Measurements from ENCODE around the gene CLSTN2. TPM values are rescaled to one million over a fixed set of nuclear protein-coding genes. Genes with fewer than 3 reads are reported as not detected.

The CLSTN2 gene
- total and polyA plus RNA-seq, 2 of the 8 experiments (the other 6 are each of a cell fraction or from before 2014, with no cell fraction given), result 0.39 to 0.52 TPM

GRCh38 chr3:140096037-140096436 lies 161.1 kb downstream of the CLSTN2 start:
- H3K27ac ChIP-seq (ENCODE audit: low read depth, low read length), result no peak overlapping the region
- 0 out of 2 replicates have a peak overlapping the region, but pooled peaks have one; percentile 2 for H2AFZ ChIP-seq (ENCODE audit: low read length)
- H3K36me3 ChIP-seq (ENCODE audit: control insufficient read depth in 2 of 4, insufficient read depth in 4 of 4, low read length in 3 of 4), result no peaks in the 10 kb centered on the region
- H3K4me1 ChIP-seq (replicated peaks in 1 of 4; ENCODE audit: control insufficient read depth in 3 of 4, insufficient read depth in 4 of 4, low read length in 3 of 4), result peaks cover 0 to 3% (median 1%) of the 10 kb centered on the region in 4 experiments; a peak in 3 of 7 replicates
- no peaks in the 10 kb centered on the region for H3K79me2 ChIP-seq (ENCODE audit: control insufficient read depth in 1 of 2, insufficient read depth in 2 of 2, low read length in 2 of 2)
- H3K4ac ChIP-seq (replicated peaks; ENCODE audit: insufficient read length, low read depth, low read length), result no peak overlapping the region
- no peaks in the 10 kb centered on the region for H3K79me1 ChIP-seq (ENCODE audit: low read depth, low read length)
- ChIA-PET CTCF (ENCODE audit: partially characterized antibody) (interaction anchor here (1.0 to 1.7 kb wide), 7 partner anchors 23 to 645 kb away, joined by 3 to 5 read pairs (median 3); no protein-coding TSS in a partner anchor), POLR2A (ENCODE audit: partially characterized antibody) (no interaction called here)
- no peak overlapping the region for H2BK5ac ChIP-seq (ENCODE audit: low read depth, low read length)
- 85% methylated on average over 3 of the region's 3 CpGs; no CpG with 5 or more reads in 1 of the 2 experiments for WGBS, 2 experiments (ENCODE audit: extremely low coverage in 1 of 2, insufficient coverage in 1 of 2, insufficient read length in 1 of 2, insufficient replicate concordance in 2 of 2, low coverage in 1 of 2, low lambda C conversion rate in 2 of 2, missing lambda C conversion rate in 1 of 2)
- no peak overlapping the region for H2BK20ac ChIP-seq (ENCODE audit: low read length)
- H2AK5ac ChIP-seq (ENCODE audit: low read depth, low read length), result no peak overlapping the region
- no peak overlapping the region for H3K9ac ChIP-seq (replicated peaks in 1 of 4; ENCODE audit: extremely low read depth in 1 of 4, low read depth in 3 of 4, low read length in 3 of 4)
- no peak overlapping the region for H2BK12ac ChIP-seq (ENCODE audit: low read depth, low read length)
- no peak for DNase-seq (ENCODE audit: low read depth in 1 of 2, low spot score in 2 of 2)
- no peaks in the 10 kb centered on the region for H4K20me1 ChIP-seq (replicated peaks in 1 of 2; ENCODE audit: control insufficient read depth in 1 of 2, insufficient read depth in 2 of 2, low read length in 2 of 2)
- H3K27me3 ChIP-seq (replicated peaks in 1 of 4; ENCODE audit: control insufficient read depth in 3 of 4, extremely low read depth in 1 of 4, insufficient read depth in 3 of 4, low read length in 3 of 4), result no peaks in the 10 kb centered on the region
- no peaks in the 10 kb centered on the region for H3K23me2 ChIP-seq (ENCODE audit: low read depth, low read length)
- H4K8ac ChIP-seq (ENCODE audit: extremely low read depth, insufficient read depth, low read length), result no peak overlapping the region
- no peak overlapping the region for H3K4me3 ChIP-seq (ENCODE audit: extremely low read depth in 1 of 4, insufficient read depth in 2 of 4, low read depth in 3 of 4, low read length in 4 of 4)
- FAIRE-seq, result no peak
- H3K14ac ChIP-seq (ENCODE audit: insufficient read length), result no peak overlapping the region
- H4K5ac ChIP-seq (ENCODE audit: insufficient read length, low read depth, low read length), result no peak overlapping the region
- no peaks in the 10 kb centered on the region for H3K9me3 ChIP-seq (ENCODE audit: insufficient read depth in 2 of 2, low read depth in 1 of 2, low read length in 1 of 2)
- no peak overlapping the region for H4K91ac ChIP-seq (replicated peaks; ENCODE audit: insufficient read length, low read length)
- H2BK120ac ChIP-seq (replicated peaks; ENCODE audit: low read depth, low read length), result no peak overlapping the region
- H2BK15ac ChIP-seq (ENCODE audit: low read length), result no peak overlapping the region
- H3K4me2 ChIP-seq (ENCODE audit: insufficient read depth in 1 of 2, low read depth in 2 of 2, low read length in 2 of 2), result no peak overlapping the region
- no peak overlapping the region for H3K23ac ChIP-seq (ENCODE audit: insufficient read length)
- no peak overlapping the region for H3K56ac ChIP-seq (replicated peaks; ENCODE audit: insufficient read length, low read depth, low read length)
- H3K18ac ChIP-seq (ENCODE audit: extremely low read depth, low read length), result no peak overlapping the region
- TF ChIP-seq CHD2 (IDR thresholded peaks at IDR 0.05; ENCODE audit: low read length) (no peak), BRCA1 (IDR thresholded peaks at IDR 0.05; ENCODE audit: low read depth, low read length) (no peak), RAD21 (IDR thresholded peaks at IDR 0.05 in 1 of 2, conservative IDR thresholded peaks at IDR 0.05 in 1 of 2; ENCODE audit: low read depth in 2 of 2, low read length in 2 of 2) (no peak), TBP (IDR thresholded peaks at IDR 0.05; ENCODE audit: low read depth, low read length) (no peak), SP1 (IDR thresholded peaks at IDR 0.05; ENCODE audit: low read depth, low read length) (no peak), ATF2 (IDR thresholded peaks at IDR 0.05; ENCODE audit: low read length) (no peak), RNF2 (IDR thresholded peaks at IDR 0.05; ENCODE audit: borderline replicate concordance, low read depth, low read length, missing control alignments, poor library complexity, severe bottlenecking) (no peak), BACH1 (IDR thresholded peaks at IDR 0.05; ENCODE audit: low read length) (no peak), FOSL1 (IDR thresholded peaks at IDR 0.05; ENCODE audit: insufficient read depth, low read depth, low read length) (no peak), TAF1 (IDR thresholded peaks at IDR 0.05; ENCODE audit: low read depth, low read length) (no peak), ZNF274 (IDR thresholded peaks at IDR 0.05; ENCODE audit: borderline replicate concordance, extremely low read depth, low read length) (no peak), PHF8 (conservative IDR thresholded peaks at IDR 0.05; ENCODE audit: low read depth, low read length) (no peak), TAF7 (optimal IDR thresholded peaks at IDR 0.05; ENCODE audit: borderline replicate concordance, low read depth, low read length) (no peak)

Data from H1 (cell line).